Smooth muscle cell (in vitro differentiated cells): ENCODE measurements around the gene CCDC122. TPM values are rescaled to one million over a fixed set of nuclear protein-coding genes. Genes with fewer than 3 reads are reported as not detected.

Experiments used
- DNase-seq: peaks from one replicate; lab custom pipeline; 2025; ENCODE audit not compliant: unreplicated experiment; lab: John Stamatoyannopoulos, UW
- H2AFZ ChIP-seq: fragments of 200-600 bp; sonication (generic); 2 replicates; pipeline ENCODE4 v1.6.0; 2016; ENCODE audit warnings: antibody characterized with exemption, low read depth, mild to moderate bottlenecking
- H3F3A ChIP-seq: fragments of 200-600 bp; sonication (generic); 2 replicates; pipeline ENCODE4 v1.6.0; 2017; ENCODE audit warnings: antibody characterized with exemption, low read depth
- H3K27ac ChIP-seq: fragments of 200-600 bp; sonication (generic); 2 replicates; pipeline ENCODE4 v1.5.1; 2016; ENCODE audit warnings: low read depth, mild to moderate bottlenecking
- H3K27me3 ChIP-seq: fragments of 200-600 bp; sonication (generic); 2 replicates; pipeline ENCODE4 v1.6.1; 2016; ENCODE audit warnings: low read depth, mild to moderate bottlenecking
- H3K36me3 ChIP-seq: fragments of 200-600 bp; sonication (generic); 2 replicates; pipeline ENCODE4 v1.5.1; 2016; ENCODE audit warnings: low read depth
- H3K4me1 ChIP-seq: fragments of 200-600 bp; sonication (generic); 2 replicates; pipeline ENCODE4 v1.5.1; 2016; ENCODE audit warnings: low read depth
- H3K4me2 ChIP-seq: fragments of 200-600 bp; sonication (generic); 2 replicates; pipeline ENCODE4 v1.6.0; 2016; ENCODE audit warnings: mild to moderate bottlenecking
- H3K4me3 ChIP-seq: fragments of 200-600 bp; sonication (generic); 2 replicates; pipeline ENCODE4 v1.5.1; 2016; ENCODE audit warnings: mild to moderate bottlenecking
- H3K79me2 ChIP-seq: fragments of 200-600 bp; sonication (generic); 2 replicates; pipeline ENCODE4 v1.6.0; 2016; ENCODE audit warnings: low read depth, mild to moderate bottlenecking
- H3K9ac ChIP-seq: fragments of 200-600 bp; sonication (generic); 2 replicates; pipeline ENCODE4 v1.6.0; 2016; ENCODE audit warnings: low read depth
- H3K9me3 ChIP-seq: fragments of 200-600 bp; sonication (generic); replicated peaks from 2 replicates; pipeline ENCODE4 v1.5.1; 2016; ENCODE audit warnings: low read depth
- H4K20me1 ChIP-seq: fragments of 200-600 bp; sonication (generic); 2 replicates; pipeline ENCODE4 v1.6.0; 2016; ENCODE audit warnings: low read depth
- WGBS: methylation state at CpG from one replicate; pipeline ENCODE4 v1.1.7; 2016; ENCODE audit warnings: low lambda C conversion rate; 5-methylcytosine and 5-hydroxymethylcytosine counted together
- polyA plus RNA-seq: library from polyadenylated mRNA; unstranded; fragments of >200 nt; fragmentation: Nextera tagmentation; extraction: Ambion mirVana; gene quantifications from 2 replicates; pipeline ENCODE4 v1.2.1, GENCODE V29; 2016
- total RNA-seq: library from RNA; depleted of rRNA; stranded (reverse); fragments of >200 nt; gene quantifications from 2 replicates; pipeline ENCODE4 v1.2.3, GENCODE V29; 2014
- TF ChIP-seq, protein P1 (sequence below): fragments of 200-600 bp; sonication (generic); IDR thresholded peaks from 2 replicates; pipeline ENCODE4 v1.5.1; 2017; ENCODE audit warnings: borderline replicate concordance, mild to moderate bottlenecking, antibody characterized with exemption; ENCODE audit not compliant: insufficient read depth, poor library complexity, severe bottlenecking

Gene CCDC122
- total and polyA plus RNA-seq, 2 experiments from 2014 or later: 2.8 to 3.8 TPM

DNA sequence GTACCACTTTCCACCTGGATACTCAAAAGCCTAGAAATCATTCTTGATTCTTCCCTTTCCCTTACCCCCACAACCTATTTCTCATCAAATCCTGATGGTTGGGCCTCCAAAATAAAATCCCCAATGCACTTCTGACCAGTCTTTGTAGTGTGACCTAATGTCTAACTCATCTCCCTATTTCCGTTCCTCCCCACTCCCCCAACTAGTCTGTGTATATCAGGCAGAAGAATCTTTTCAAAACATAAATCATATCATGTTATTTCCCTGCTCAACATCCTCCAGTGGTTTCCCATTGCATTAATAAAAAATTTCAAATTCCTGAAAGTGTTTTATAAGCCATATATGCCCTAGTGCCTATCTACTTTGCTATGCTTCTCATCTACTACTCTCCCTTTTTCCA lies 17.7 kb downstream of the CCDC122 start:
- H3K27ac ChIP-seq: no peak overlapping the region
- no peaks in the 10 kb centered on the region for H3K9me3 ChIP-seq
- H3K79me2 ChIP-seq: no peaks in the 10 kb centered on the region
- no peaks in the 10 kb centered on the region for H4K20me1 ChIP-seq
- H3K27me3 ChIP-seq: no peaks in the 10 kb centered on the region
- no peaks in the 10 kb centered on the region for H3K4me1 ChIP-seq
- 96% methylated on average over 1 of the region's 1 CpG for WGBS
- no peak overlapping the region for H3K4me3 ChIP-seq
- H3F3A ChIP-seq: no peaks in the 10 kb centered on the region
- H3K4me2 ChIP-seq: no peak overlapping the region
- peaks cover 11% of the 10 kb centered on the region for H3K36me3 ChIP-seq
- TF ChIP-seq, protein P1, sequence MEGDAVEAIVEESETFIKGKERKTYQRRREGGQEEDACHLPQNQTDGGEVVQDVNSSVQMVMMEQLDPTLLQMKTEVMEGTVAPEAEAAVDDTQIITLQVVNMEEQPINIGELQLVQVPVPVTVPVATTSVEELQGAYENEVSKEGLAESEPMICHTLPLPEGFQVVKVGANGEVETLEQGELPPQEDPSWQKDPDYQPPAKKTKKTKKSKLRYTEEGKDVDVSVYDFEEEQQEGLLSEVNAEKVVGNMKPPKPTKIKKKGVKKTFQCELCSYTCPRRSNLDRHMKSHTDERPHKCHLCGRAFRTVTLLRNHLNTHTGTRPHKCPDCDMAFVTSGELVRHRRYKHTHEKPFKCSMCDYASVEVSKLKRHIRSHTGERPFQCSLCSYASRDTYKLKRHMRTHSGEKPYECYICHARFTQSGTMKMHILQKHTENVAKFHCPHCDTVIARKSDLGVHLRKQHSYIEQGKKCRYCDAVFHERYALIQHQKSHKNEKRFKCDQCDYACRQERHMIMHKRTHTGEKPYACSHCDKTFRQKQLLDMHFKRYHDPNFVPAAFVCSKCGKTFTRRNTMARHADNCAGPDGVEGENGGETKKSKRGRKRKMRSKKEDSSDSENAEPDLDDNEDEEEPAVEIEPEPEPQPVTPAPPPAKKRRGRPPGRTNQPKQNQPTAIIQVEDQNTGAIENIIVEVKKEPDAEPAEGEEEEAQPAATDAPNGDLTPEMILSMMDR: no peak
- DNase-seq: no peak
- H2AFZ ChIP-seq: no peak overlapping the region
- no peak overlapping the region for H3K9ac ChIP-seq

DNA sequence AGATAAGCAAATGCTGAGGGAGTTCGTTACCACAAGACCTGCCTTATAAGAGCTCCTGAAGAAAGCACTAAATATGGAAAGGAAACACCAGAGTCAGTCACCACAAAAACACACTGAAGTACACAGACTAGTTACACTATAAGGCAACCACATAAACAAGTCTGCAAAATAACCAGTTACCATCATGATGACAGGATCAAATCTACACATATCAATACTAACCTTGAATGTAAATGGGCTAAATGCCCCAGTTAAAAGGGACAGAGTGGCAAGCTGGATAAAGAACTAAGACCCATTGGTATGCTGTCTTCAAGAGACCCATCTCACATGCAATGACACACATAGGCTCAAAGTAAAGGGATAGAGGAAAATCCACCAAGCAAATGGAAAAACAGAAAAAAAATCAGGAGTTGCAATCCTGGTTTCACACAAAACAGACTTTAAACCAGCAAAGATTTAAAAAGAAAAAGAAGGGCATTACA lies 26.6 kb downstream of the CCDC122 start:
- H3K4me3 ChIP-seq: no peak overlapping the region
- H3K4me1 ChIP-seq: peaks cover 6% of the 10 kb centered on the region
- H3K9ac ChIP-seq: no peak overlapping the region
- H3K4me2 ChIP-seq: no peak overlapping the region
- no peak overlapping the region for H2AFZ ChIP-seq
- H3K79me2 ChIP-seq: no peaks in the 10 kb centered on the region
- no peak for DNase-seq
- peaks cover 52% of the 10 kb centered on the region for H3K9me3 ChIP-seq
- TF ChIP-seq, protein P1: no peak
- WGBS: 96% methylated on average over 1 of the region's 1 CpG
- no peak overlapping the region for H3K27ac ChIP-seq
- H3K27me3 ChIP-seq: no peaks in the 10 kb centered on the region
- peaks cover 8% of the 10 kb centered on the region for H3K36me3 ChIP-seq
- H3F3A ChIP-seq: no peaks in the 10 kb centered on the region
- no peaks in the 10 kb centered on the region for H4K20me1 ChIP-seq

DNA sequence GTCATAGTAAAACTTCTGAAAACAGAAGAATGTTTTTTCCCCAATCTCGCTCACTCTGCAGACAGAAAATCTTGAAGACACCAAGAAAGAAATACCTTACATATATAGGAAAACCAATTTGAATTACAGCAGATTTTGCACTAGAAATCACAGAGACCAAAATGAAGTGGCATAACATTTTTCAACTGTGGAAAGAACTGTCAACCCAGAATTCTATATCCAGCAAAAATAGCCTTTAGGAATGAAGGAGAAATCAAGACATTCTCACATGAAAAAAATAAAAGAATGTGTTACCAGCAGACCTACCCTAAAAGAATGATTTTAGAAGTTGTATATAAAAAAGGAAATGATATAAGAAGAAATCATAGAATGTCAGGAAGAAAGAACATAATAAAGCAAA lies 28.7 kb downstream of the CCDC122 start:
- H3K79me2 ChIP-seq: no peaks in the 10 kb centered on the region
- H3F3A ChIP-seq: no peaks in the 10 kb centered on the region
- H3K27ac ChIP-seq: no peak overlapping the region
- H2AFZ ChIP-seq: no peak overlapping the region
- 100% methylated on average over 1 of the region's 1 CpG for WGBS
- TF ChIP-seq, protein P1: no peak
- no peak for DNase-seq
- H3K9me3 ChIP-seq: peaks cover 52% of the 10 kb centered on the region
- H3K4me1 ChIP-seq: peaks cover 6% of the 10 kb centered on the region
- no peak overlapping the region for H3K4me3 ChIP-seq
- H4K20me1 ChIP-seq: no peaks in the 10 kb centered on the region
- no peak overlapping the region for H3K4me2 ChIP-seq
- no peak overlapping the region for H3K9ac ChIP-seq
- H3K27me3 ChIP-seq: no peaks in the 10 kb centered on the region
- H3K36me3 ChIP-seq: peaks cover 8% of the 10 kb centered on the region

DNA sequence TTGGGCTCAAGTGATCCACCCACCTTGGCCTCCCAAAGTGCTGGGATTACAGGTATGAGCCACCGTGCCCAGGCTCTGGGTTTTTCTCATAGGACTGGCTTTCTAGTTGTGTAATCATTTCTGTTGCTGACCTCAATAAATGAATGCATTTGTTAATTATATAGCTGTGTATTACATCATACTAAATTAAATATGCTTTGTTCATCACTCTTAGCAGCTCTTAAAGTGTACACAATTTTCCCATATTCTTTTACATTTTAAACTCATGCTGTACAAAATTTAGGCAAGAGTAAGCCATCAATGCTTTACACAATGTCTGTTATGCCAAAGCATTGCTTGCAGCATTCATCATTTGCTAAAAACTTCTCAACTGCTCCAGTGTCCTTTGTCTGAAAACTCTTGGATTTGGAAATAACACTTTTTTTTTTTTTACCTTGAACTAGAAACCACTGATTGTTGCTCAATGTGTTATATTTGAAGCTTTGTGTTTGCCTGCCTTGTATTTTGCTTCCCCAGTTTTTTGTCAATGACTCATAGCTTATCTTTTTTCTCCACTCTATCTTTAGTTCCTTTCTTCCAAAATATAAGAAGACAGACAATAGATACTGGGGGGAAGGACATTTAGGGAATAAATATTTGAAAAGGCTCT lies 31.4 kb downstream of the CCDC122 start:
- Histone ChIP-seq H3K9ac (no peak overlapping the region), H3K27me3 (no peaks in the 10 kb centered on the region), H4K20me1 (no peaks in the 10 kb centered on the region), H3K9me3 (peaks cover 33% of the 10 kb centered on the region), H3K79me2 (no peaks in the 10 kb centered on the region), H3F3A (no peaks in the 10 kb centered on the region), H3K36me3 (peaks cover 5% of the 10 kb centered on the region), H3K27ac (no peak overlapping the region), H3K4me2 (no peak overlapping the region), H3K4me1 (peaks cover 6% of the 10 kb centered on the region), H3K4me3 (no peak overlapping the region), H2AFZ (no peak overlapping the region)
- no peak for DNase-seq
- WGBS: 81% methylated on average over 1 of the region's 1 CpG
- TF ChIP-seq, protein P1: no peak
